HG03442 (cell line): ENCODE measurements around the gene PHRF1.
A peak's percentile ranks its signal among the peaks of the same experiment; 100 is the strongest.

Experiments
- ATAC-seq: cut with Tn5 transposase; IDR thresholded peaks from one replicate; pipeline ENCODE4 v1.9.1; 2021; ENCODE audit warnings: mild to moderate bottlenecking, moderate library complexity; ENCODE audit not compliant: unreplicated experiment

The PHRF1 gene, protein sequence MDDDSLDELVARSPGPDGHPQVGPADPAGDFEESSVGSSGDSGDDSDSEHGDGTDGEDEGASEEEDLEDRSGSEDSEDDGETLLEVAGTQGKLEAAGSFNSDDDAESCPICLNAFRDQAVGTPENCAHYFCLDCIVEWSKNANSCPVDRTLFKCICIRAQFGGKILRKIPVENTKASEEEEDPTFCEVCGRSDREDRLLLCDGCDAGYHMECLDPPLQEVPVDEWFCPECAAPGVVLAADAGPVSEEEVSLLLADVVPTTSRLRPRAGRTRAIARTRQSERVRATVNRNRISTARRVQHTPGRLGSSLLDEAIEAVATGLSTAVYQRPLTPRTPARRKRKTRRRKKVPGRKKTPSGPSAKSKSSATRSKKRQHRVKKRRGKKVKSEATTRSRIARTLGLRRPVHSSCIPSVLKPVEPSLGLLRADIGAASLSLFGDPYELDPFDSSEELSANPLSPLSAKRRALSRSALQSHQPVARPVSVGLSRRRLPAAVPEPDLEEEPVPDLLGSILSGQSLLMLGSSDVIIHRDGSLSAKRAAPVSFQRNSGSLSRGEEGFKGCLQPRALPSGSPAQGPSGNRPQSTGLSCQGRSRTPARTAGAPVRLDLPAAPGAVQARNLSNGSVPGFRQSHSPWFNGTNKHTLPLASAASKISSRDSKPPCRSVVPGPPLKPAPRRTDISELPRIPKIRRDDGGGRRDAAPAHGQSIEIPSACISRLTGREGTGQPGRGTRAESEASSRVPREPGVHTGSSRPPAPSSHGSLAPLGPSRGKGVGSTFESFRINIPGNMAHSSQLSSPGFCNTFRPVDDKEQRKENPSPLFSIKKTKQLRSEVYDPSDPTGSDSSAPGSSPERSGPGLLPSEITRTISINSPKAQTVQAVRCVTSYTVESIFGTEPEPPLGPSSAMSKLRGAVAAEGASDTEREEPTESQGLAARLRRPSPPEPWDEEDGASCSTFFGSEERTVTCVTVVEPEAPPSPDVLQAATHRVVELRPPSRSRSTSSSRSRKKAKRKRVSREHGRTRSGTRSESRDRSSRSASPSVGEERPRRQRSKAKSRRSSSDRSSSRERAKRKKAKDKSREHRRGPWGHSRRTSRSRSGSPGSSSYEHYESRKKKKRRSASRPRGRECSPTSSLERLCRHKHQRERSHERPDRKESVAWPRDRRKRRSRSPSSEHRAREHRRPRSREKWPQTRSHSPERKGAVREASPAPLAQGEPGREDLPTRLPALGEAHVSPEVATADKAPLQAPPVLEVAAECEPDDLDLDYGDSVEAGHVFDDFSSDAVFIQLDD (N-terminal part only)

GRCh38 chr11:575996-576768, at the start of gene PHRF1:
Gene PHRF1 (plus strand): TSS chr11:576470. CDS start chr11:581513, 5,043 bp downstream.
- ATAC-seq, result peak; percentile 77

GRCh38 chr11:528166-528814, 48.0 kb upstream of the PHRF1 start:
- ATAC-seq, result no peak

DNA sequence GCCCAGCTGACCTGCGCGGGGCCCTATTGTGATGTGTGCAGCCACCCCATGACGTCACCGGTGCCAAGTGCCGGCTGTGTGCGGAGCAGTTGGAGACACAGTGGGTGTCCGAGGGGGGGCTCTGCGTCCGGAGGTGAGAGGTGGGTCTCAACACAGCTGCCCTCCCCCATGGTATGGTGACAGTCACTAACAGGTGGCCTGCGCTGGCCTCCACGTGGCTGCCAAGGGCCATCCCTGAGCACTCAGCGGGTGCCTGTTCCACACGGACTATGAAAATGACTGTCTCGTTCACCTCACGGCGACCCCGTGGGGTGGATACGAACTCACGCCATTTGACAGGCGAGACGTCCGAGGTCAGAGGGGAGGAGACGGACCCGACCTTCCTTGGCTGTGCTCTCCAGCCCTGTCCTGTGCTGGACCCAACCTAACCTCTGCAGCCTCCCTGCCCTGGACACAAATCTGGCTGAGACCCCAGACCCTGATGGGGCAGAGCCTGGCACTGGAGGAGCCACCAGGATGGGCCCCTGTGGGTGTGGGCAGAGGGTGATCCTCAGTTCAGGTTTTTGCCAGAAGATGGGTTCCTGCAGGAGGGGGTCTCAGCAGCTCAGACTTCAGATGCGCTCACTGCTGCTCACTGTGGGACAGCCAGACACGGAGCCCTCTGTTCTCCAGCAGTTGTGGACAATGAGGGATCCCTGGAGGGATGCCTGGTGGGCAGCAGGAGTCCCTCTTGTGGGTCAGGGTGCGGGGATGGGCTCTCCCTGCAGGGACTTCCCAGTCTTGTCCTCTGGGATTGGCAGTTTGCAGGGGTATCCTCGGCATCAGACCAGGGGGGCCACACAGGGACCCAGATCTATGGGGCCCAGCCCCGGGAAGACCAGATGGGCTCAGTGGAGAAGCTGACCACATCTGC, 47.2 kb upstream of the PHRF1 start:
- ATAC-seq, result no peak

DNA sequence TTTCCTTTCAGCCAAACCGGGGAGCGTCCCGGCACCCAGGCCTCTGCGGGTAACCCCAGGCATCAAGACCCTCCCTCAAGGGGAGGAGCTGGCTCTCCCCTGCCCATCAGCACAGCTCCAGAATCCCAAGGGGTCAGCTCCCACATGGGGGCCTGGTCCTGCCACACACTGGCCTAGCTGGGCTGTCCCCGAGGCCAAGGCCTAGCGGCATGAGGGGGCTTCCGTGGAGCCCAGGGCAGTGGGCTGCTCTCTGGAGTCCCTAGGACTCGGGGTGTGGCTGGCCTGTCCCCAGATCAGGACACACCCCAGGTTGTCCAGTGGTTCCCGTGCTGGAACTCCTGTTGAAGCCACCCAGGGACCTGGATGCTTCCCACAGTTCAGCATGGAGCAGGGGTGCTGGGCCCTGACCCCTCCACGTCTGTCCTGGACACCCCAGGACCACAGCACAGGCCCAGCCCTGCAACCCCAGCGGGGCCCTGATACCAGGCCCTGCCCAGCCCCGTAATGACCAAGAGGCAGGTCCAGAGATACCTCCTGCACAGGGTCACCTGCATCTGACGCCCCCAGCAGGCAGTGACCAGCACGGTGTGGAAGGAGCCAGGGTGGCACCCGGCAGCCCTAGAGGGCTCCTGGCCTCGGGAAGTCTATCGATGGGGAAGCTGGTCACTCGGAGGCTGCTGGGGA, 46.4 kb upstream of the PHRF1 start:
- ATAC-seq, result no peak

- ATAC-seq, result no peak
Observed at GRCh38 chr11:530960-531831, 45.1 kb upstream of the PHRF1 start.

DNA sequence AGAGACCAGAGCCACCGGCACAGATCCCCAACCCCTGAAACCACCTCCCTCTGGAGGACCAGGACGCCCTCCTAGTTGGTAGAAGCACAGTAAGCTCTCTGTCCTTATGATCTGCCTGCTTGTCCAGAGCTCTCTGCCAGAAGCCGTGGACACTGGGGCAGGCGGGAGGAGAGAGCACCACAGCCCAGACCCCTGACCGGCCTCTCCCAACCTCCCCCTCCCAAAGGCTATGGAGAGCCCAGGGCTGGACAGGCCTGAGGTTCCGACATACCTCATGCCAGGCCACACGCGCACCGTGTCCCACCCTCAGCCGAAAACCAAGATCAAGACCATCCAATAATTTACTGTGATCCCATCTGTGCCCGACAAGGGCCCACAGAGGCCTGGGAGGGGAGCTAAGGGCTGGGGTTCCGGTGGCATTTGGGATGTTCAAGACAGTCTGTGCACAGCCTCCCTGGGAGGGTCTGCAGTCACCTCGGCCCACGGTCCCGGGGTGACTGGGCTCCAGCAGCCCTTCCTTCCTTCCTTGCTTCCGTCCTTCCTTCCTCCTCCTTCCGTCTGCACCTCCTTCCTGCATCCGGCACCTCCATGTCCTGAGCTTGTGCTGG, 44.2 kb upstream of the PHRF1 start:
- no peak for ATAC-seq

- ATAC-seq, result no peak
Observed at GRCh38 chr11:532527-532985, 43.7 kb upstream of the PHRF1 start.

DNA sequence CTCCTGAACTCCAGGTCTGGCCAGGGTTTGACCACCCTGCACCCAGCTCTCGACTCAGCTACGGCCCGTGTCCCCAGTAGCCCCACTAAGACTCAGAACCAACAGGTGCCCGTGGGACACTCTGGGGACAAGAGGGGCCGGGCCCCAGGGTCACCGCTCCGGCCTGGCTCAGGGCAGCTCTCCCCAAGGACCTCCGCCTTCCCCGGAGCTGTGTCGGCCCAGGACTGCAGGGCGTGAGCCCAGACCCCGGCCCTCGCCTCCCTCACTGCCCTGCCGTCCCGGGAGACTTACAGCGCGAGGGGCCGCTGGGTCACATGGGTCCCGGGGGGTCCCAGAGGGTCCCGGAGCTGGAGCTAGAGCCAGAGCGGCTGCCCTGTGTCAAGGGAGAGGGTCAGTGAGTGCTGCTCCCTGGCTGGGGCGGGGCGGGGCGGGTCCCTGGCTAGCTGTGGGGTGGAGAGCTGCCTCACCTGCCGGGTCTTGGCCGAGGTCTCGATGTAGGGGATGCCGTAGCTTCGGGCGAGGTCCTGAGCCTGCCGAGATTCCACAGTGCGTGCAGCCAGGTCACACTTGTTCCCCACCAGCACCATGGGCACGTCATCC, 43.2 kb upstream of the PHRF1 start:
- no peak for ATAC-seq

DNA sequence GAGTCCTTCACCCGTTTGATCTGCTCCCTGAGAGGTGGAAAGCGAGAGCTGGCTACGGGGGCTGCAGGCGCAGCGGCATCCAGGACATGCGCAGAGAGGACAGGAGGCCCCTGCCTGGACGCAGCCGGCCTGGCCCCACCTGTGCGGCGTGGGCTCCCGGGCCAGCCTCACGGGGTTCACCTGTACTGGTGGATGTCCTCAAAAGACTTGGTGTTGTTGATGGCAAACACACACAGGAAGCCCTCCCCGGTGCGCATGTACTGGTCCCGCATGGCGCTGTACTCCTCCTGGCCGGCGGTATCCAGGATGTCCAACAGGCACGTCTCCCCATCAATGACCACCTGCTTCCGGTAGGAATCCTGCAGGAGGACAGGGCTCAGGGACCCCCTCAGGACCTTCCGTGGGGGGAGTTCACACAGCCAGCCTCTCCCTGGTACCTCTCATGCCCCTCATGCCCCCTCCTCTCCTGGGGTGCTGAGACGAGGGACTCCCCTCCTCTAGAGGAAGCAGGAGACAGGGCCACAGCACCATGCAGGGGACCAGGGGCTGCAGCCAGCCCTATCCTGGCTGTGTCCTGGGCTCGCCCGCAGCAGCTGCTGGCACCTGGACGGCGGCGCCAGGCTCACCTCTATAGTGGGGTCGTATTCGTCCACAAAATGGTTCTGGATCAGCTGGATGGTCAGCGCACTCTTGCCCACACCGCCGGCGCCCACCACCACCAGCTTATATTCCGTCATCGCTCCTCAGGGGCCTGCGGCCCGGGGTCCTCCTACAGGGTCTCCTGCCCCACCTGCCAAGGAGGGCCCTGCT, 42.5 kb upstream of the PHRF1 start:
- no peak for ATAC-seq

GRCh38 chr11:534396-535209, 41.7 kb upstream of the PHRF1 start:
- ATAC-seq, result peak; percentile 3

- ATAC-seq, result no peak
Observed at GRCh38 chr11:535210-535518, 41.1 kb upstream of the PHRF1 start.

DNA sequence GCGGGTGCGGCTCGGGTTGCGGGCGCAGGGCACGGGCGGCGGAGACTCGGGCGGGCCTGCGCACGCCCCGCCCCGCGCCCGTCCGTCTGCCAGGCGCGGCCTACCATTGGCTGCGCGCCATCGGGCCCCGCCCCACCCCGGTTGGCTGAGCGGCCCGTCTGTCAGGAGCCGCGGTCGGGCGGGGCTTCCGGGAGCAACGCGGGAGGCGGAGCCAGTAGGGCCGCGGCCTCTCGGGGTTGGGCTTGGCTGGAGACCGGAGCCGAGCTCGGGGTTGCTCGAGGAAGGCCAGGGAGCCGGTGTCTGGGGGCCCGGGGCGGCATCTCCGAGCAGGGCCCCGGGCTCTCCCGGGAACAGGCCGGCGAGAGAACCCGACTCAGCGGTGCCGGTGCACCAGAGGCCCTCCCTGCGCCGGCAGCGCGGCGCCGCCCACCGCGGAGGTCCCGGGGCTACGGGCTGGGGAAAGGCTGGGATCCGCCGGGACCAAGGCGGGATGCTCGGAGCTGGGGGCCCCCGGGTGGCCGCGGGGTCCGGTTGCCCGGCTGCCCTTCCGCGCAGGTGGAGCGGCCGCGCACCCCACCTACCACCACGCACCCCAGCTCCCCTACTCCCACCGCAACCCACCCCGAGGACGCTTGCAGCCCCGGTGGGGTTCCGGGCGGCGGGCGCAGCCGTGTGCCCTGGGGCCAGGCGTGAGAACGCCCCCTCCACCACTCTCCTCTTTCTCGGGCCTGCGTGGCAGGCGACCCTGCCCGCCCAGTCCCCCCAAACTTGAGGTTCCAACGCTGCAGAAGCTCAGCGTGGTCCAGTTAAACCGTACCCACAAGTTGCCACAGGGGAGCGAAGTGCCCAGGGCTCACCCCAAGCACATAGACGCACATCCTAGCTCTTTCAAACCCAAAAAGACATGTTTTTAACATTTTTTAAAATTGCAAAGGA, 40.5 kb upstream of the PHRF1 start, which contains the start of gene HRAS:
Gene HRAS (minus strand): TSS at position 58 of the 936 bp plus-strand sequence.
- peak; percentile 61 for ATAC-seq

- peak; percentile 53 for ATAC-seq
Observed at GRCh38 chr11:536841-537621, 39.2 kb upstream of the PHRF1 start, which contains the start of gene LRRC56. Gene LRRC56 (plus strand): TSS chr11:537527. CDS start chr11:540685, 3,158 bp downstream.
